Tibial nerve (tissue), 4 donors: Measurements from ENCODE around the gene KRT32. TPM values are rescaled to one million over a fixed set of nuclear protein-coding genes. Genes with fewer than 3 reads are reported as not detected.
A peak's percentile ranks its signal among the peaks of the same experiment; 100 is the strongest.

Experiments
- DNase-seq, 2 donors: peaks; one replicate each; pipeline ENCODE4 v3.0.0-alpha.2; 2019; ENCODE audit warnings: low spot score in 2 of 2
- H3K27ac ChIP-seq, 4 donors: fragments of 200-600 bp; sonication (generic) in 3 of 4; one replicate each; pipeline ENCODE4 v1.5.1; 2017 to 2019; ENCODE audit warnings: mild to moderate bottlenecking in 1 of 4
- H3K27me3 ChIP-seq, 2 donors: fragments of 200-600 bp; sonication (generic) in 1 of 2; one replicate each; pipeline versions ENCODE4 v1.5.1 to v1.6.0; 2017 to 2019
- H3K36me3 ChIP-seq, 3 donors: fragments of 200-600 bp; sonication (generic); one replicate each; pipeline ENCODE4 v1.5.1; 2018 to 2019
- H3K4me1 ChIP-seq, 4 donors: fragments of 200-600 bp; sonication (generic) in 3 of 4; one replicate each; pipeline ENCODE4 v1.5.1; 2017 to 2019
- H3K4me3 ChIP-seq, 4 donors: fragments of 200-600 bp; sonication (generic) in 3 of 4; one replicate each; pipeline ENCODE4 v1.5.1; 2017 to 2019; ENCODE audit warnings: mild to moderate bottlenecking in 1 of 4, moderate library complexity in 1 of 4
- H3K9me3 ChIP-seq, 4 donors: fragments of 200-600 bp; sonication (generic) in 3 of 4; one replicate each; pipeline ENCODE4 v1.5.1; 2017 to 2019
- CTCF ChIP-seq, 5 experiments: fragments of 200-600 bp in 3 of 5; fragments of 450-650 bp in 2 of 5; sonication (generic) in 3 of 5; IDR thresholded peaks; one replicate each; pipeline ENCODE4 v1.5.1; 2016 to 2019; ENCODE audit warnings: antibody characterized with exemption in 5 of 5, mild to moderate bottlenecking in 3 of 5, moderate library complexity in 2 of 5
- EP300 ChIP-seq, 2 donors: sonication (generic); formaldehyde crosslinking; IDR thresholded peaks; one replicate each; pipeline ENCODE4 v1.6.1; 2017; ENCODE audit warnings: antibody characterized with exemption in 2 of 2, mild to moderate bottlenecking in 1 of 2
- POLR2A ChIP-seq, 2 donors: fragments of 450-650 bp; IDR thresholded peaks; one replicate each; pipeline ENCODE4 v1.6.1; 2017; ENCODE audit warnings: antibody characterized with exemption in 2 of 2, mild to moderate bottlenecking in 2 of 2, moderate library complexity in 2 of 2
- WGBS, 2 donors: methylation state at CpG; one replicate each; pipeline ENCODE4 v1.1.5; 2018; 5-methylcytosine and 5-hydroxymethylcytosine counted together
- total RNA-seq, 4 donors: library from RNA; depleted of rRNA; stranded (reverse); fragments of >200 nt; gene quantifications; one replicate each; pipeline ENCODE4 v1.1.0, GENCODE V29; 2016

KRT32 gene
- total RNA-seq, 4 donors from 2014 or later = 0.21 TPM; not detected in 3

- H3K27me3 ChIP-seq = no peaks in the 10 kb centered on the region
- H3K36me3 ChIP-seq = no peaks in the 10 kb centered on the region
- no peak overlapping the region for H3K4me3 ChIP-seq
- DNase-seq = no peak
- H3K9me3 ChIP-seq = no peaks in the 10 kb centered on the region
- H3K4me1 ChIP-seq = peaks cover 0 to 29% (median 0%) of the 10 kb centered on the region in 4 donors
- H3K27ac ChIP-seq = no peak overlapping the region
- TF ChIP-seq CTCF (IDR thresholded peaks at IDR 0.05) (no peak), POLR2A (IDR thresholded peaks at IDR 0.05) (no peak), EP300 (IDR thresholded peaks at IDR 0.05) (no peak)
- WGBS, 2 donors = 84 to 90% methylated on average over 7 of the region's 7 CpGs
Observed at GRCh38 chr17:41418116-41418860, 48.9 kb downstream of the KRT32 start.

DNA sequence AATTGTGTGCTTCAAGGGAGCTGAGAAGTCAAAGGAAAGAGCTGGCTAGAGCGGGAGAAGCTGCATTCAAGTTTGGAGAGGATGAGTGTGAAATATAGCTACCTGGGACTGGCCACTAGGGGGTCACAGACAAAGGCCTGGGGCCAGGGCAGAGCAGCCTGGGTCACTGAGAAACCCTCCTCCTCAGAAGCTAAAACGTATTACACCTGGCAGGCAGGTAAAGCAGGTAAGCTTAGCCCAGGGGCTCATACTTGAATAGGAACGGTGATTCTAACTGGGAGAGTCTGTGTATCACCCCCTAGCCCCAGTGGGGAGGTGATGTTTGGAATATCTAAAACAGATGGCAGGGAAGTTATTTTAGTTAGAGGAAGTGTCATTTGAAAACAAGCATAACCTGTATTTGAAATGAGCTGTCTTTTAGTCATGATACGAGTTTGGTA, 49.6 kb downstream of the KRT32 start:
- TF ChIP-seq CTCF (IDR thresholded peaks at IDR 0.05) (no peak), POLR2A (IDR thresholded peaks at IDR 0.05) (no peak), EP300 (IDR thresholded peaks at IDR 0.05) (no peak)
- 49 to 61% methylated on average over 4 of the region's 4 CpGs for WGBS, 2 donors

DNA sequence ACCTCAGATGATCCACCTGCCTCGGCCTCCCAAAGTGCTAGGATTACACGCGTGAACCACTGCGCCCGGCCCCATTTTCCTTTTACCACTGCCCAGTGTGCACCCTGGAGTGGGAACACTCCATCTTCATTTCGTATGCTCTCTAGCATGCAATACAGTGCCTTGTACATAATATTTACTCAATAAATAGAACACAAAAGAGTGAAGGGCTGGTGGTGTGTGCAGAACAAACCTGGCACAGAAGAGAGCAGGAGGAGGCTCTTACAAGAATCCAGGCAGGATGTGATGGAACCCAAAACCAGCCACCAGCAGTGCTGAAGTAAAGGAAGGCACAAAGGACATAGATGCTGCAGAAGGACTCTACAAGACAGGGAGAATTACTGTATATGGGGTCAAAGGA, 50.1 kb downstream of the KRT32 start:
- WGBS, 2 donors = 94 to 97% methylated on average over 6 of the region's 6 CpGs
- Histone ChIP-seq H3K27me3 (no peaks in the 10 kb centered on the region), H3K36me3 (no peaks in the 10 kb centered on the region), H3K27ac (no peak overlapping the region), H3K4me1 (peaks cover 0 to 29% (median 0%) of the 10 kb centered on the region in 4 donors), H3K9me3 (no peaks in the 10 kb centered on the region), H3K4me3 (no peak overlapping the region)
- DNase-seq = no peak
- TF ChIP-seq EP300 (IDR thresholded peaks at IDR 0.05) = no peak
- TF ChIP-seq POLR2A (IDR thresholded peaks at IDR 0.05) = no peak
- TF ChIP-seq CTCF (IDR thresholded peaks at IDR 0.05) = no peak

More for the DNA sequence above, 49.6 kb downstream of the KRT32 start:
- no peaks in the 10 kb centered on the region for H3K9me3 ChIP-seq
- no peak overlapping the region for H3K4me3 ChIP-seq
- no peaks in the 10 kb centered on the region for H3K27me3 ChIP-seq
- H3K4me1 ChIP-seq = peaks cover 0 to 29% (median 0%) of the 10 kb centered on the region in 4 donors
- no peak overlapping the region for H3K27ac ChIP-seq
- no peaks in the 10 kb centered on the region for H3K36me3 ChIP-seq
- DNase-seq = no peak

DNA sequence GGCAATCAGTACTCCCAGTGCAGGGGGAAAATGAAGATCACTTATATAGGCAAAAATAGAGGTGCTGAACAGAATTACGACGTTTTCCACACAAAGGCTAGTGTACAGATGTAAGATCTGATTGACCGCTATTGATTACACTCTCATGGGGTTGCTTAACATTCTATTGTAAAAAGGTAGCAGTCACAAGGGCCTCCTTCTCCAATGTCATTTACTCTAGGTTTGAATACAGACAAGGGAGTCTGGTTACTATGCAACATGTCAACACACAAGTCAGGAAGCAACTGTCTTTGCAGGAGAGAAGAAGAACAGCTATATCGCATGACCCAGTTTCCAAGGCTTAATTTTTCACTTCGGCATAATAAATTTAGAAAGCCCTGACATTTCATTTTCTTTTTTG, 50.7 kb downstream of the KRT32 start:
- 74 to 79% methylated on average over 5 of the region's 5 CpGs for WGBS, 2 donors
- H3K27ac ChIP-seq = peak overlapping the region in 1 of 4 donors; percentile 53
- no peaks in the 10 kb centered on the region for H3K27me3 ChIP-seq
- no peaks in the 10 kb centered on the region for H3K36me3 ChIP-seq
- TF ChIP-seq CTCF (IDR thresholded peaks at IDR 0.05) = no peak
- TF ChIP-seq POLR2A (IDR thresholded peaks at IDR 0.05) = no peak
- TF ChIP-seq EP300 (IDR thresholded peaks at IDR 0.05) = no peak
- H3K9me3 ChIP-seq = no peaks in the 10 kb centered on the region
- no peak overlapping the region for H3K4me3 ChIP-seq
- peaks cover 0 to 29% (median 0%) of the 10 kb centered on the region in 4 donors for H3K4me1 ChIP-seq
- DNase-seq = no peak

- peak in 1 of 2 donors; percentile 65 for TF ChIP-seq EP300 (IDR thresholded peaks at IDR 0.05)
- TF ChIP-seq CTCF (IDR thresholded peaks at IDR 0.05) = no peak
- 39 to 45% methylated on average over 3 of the region's 3 CpGs for WGBS, 2 donors
- peak overlapping the region in 1 of 4 donors; percentile 53 for H3K27ac ChIP-seq
Observed at GRCh38 chr17:41415833-41416335, 51.3 kb downstream of the KRT32 start.

More at GRCh38 chr17:41415833-41416335, 51.3 kb downstream of the KRT32 start:
- peak in 1 of 2 donors; percentile 63 for DNase-seq
- no peak overlapping the region for H3K4me3 ChIP-seq
- no peaks in the 10 kb centered on the region for H3K9me3 ChIP-seq
- no peaks in the 10 kb centered on the region for H3K27me3 ChIP-seq
- H3K36me3 ChIP-seq = no peaks in the 10 kb centered on the region
- peaks cover 0 to 29% (median 0%) of the 10 kb centered on the region in 4 donors for H3K4me1 ChIP-seq
